ENCODE data around the gene GAS2L1.

DNA sequence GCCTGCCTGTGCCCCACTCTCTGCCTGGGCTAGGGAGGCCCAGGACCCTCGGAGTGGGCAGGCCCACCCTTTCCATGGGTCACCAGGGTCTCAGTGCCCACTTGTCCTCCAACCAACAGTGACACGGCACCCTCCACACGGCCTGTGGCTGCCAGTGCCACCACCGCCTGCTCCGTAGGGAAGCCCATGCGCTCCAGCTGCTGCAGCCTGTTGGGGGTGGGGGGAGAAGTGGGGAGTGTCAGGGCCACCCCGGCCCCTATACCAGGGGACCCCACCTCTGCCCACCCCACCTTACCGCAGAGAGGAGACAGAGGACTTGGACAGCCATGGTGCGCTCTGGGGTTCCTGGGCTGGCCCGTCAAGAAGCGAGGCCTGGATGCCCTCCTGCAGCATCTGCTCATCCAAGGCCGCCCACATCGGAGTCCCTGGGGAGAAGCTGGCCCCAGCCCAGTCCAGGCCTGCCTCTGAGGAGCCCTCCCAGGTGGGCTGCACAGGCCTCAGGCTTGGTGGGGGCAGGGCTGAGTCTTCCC is 46.4 kb upstream of the GAS2L1 start:
- no peak for TF ChIP-seq CTCF (IDR thresholded peaks at IDR 0.05)
- no peak for TF ChIP-seq HDAC2 (IDR thresholded peaks at IDR 0.05)
- no peak for TF ChIP-seq MYC (IDR thresholded peaks at IDR 0.05; ENCODE audit: borderline replicate concordance, low read length)
- TF ChIP-seq CEBPB (IDR thresholded peaks at IDR 0.05): no peak
- TF ChIP-seq MAX (IDR thresholded peaks at IDR 0.05): no peak
- TF ChIP-seq EHF (CRISPR knock-in tag; IDR thresholded peaks at IDR 0.05): no peak
- no peak for TF ChIP-seq BCL3 (IDR thresholded peaks at IDR 0.05)
- no peak for TF ChIP-seq REST (IDR thresholded peaks at IDR 0.05)
- TF ChIP-seq RFX5 (IDR thresholded peaks at IDR 0.05): no peak
- TF ChIP-seq, protein P1, sequence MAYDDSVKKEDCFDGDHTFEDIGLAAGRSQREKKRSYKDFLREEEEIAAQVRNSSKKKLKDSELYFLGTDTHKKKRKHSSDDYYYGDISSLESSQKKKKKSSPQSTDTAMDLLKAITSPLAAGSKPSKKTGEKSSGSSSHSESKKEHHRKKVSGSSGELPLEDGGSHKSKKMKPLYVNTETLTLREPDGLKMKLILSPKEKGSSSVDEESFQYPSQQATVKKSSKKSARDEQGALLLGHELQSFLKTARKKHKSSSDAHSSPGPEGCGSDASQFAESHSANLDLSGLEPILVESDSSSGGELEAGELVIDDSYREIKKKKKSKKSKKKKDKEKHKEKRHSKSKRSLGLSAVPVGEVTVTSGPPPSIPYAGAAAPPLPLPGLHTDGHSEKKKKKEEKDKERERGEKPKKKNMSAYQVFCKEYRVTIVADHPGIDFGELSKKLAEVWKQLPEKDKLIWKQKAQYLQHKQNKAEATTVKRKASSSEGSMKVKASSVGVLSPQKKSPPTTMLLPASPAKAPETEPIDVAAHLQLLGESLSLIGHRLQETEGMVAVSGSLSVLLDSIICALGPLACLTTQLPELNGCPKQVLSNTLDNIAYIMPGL (CRISPR knock-in tag; IDR thresholded peaks at IDR 0.05; ENCODE audit: borderline replicate concordance): no peak
- TF ChIP-seq SMC3 (IDR thresholded peaks at IDR 0.05): no peak
- TF ChIP-seq POLR2A (IDR thresholded peaks at IDR 0.05; ENCODE audit: low read length): no peak
- no peak for TF ChIP-seq JUNB (IDR thresholded peaks at IDR 0.05)
- TF ChIP-seq RAD21 (conservative IDR thresholded peaks at IDR 0.05 in 1 of 2, IDR thresholded peaks at IDR 0.05 in 1 of 2): no peak

Measured in A549 (cell line).